ENCODE measurements around the gene PXMP4. TPM values are rescaled to one million over a fixed set of nuclear protein-coding genes. Genes with fewer than 3 reads are reported as not detected.

PXMP4 gene
- total and polyA plus RNA-seq, 2 donors from 2014 or later, result 9.8 to 11.6 TPM

- TF ChIP-seq, protein P1, sequence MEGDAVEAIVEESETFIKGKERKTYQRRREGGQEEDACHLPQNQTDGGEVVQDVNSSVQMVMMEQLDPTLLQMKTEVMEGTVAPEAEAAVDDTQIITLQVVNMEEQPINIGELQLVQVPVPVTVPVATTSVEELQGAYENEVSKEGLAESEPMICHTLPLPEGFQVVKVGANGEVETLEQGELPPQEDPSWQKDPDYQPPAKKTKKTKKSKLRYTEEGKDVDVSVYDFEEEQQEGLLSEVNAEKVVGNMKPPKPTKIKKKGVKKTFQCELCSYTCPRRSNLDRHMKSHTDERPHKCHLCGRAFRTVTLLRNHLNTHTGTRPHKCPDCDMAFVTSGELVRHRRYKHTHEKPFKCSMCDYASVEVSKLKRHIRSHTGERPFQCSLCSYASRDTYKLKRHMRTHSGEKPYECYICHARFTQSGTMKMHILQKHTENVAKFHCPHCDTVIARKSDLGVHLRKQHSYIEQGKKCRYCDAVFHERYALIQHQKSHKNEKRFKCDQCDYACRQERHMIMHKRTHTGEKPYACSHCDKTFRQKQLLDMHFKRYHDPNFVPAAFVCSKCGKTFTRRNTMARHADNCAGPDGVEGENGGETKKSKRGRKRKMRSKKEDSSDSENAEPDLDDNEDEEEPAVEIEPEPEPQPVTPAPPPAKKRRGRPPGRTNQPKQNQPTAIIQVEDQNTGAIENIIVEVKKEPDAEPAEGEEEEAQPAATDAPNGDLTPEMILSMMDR (IDR thresholded peaks at IDR 0.05; ENCODE audit: borderline replicate concordance, extremely low read depth, insufficient read depth), result no peak
- H3K27ac ChIP-seq (ENCODE audit: low read depth in 2 of 2, low read length in 2 of 2), result no peak overlapping the region
- H3K4me1 ChIP-seq (ENCODE audit: control insufficient read depth in 2 of 3, insufficient read depth in 2 of 3, low read depth in 1 of 3, low read length in 3 of 3), result peaks cover 0 to 10% (median 9%) of the 10 kb centered on the region in 3 donors
- no peaks in the 10 kb centered on the region for H3K27me3 ChIP-seq (ENCODE audit: control insufficient read depth, insufficient read depth, low read length)
- no peak overlapping the region for H3K9ac ChIP-seq (ENCODE audit: low read length in 3 of 3)
- DNase-seq, result peak in 1 of 5 donors; percentile 74
- intact Hi-C loops (cut with DNase I), result no loop called here
- H3K4me3 ChIP-seq (ENCODE audit: low read length in 3 of 3), result no peak overlapping the region
- no peaks in the 10 kb centered on the region for H3K36me3 ChIP-seq (ENCODE audit: control insufficient read depth in 2 of 3, insufficient read depth in 3 of 3, low read length in 3 of 3)
- no peak for FAIRE-seq
- no peaks in the 10 kb centered on the region for H3K9me3 ChIP-seq (ENCODE audit: control insufficient read depth in 2 of 3, insufficient read depth in 1 of 3, low read length in 3 of 3)
These were observed 60.0 kb downstream of the PXMP4 start for GRCh38 chr20:33660035-33660684.

DNA sequence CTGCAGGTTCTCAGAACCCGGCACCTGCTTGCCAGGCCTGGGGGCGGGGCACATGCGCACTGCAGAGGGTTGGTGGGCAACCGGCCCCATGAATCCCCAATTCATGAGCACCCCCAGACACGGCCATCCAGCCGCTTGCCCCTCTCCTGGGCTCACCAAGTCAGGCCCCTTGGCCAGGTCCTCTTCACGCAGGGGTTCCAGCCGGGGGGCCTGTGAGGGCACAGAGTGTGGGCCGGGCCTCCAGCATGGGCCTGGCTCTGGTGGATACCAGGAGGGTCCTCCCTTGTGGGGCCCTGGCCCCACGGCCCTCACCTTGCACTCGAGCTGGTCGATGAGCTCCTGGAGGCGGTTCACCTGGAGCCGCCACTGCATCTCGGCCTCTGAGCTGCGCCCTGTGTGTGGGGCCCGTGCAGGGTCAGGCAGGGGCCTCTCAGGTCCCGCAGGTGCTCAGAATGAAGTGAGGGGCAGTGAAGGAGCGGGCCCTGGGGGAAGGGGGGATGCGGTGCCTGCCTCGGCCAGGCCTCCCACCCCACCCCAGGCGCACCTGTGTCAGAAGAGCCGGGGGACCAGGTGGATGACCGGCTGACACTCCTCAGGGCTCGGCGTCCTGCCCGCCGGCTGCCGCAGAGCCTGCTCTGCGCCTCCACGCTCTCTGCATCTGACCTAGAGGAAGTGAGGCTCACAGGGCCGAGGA lies 60.6 kb downstream of the PXMP4 start:
- Histone ChIP-seq H3K27me3 (ENCODE audit: control insufficient read depth, insufficient read depth, low read length) (no peaks in the 10 kb centered on the region), H3K4me1 (ENCODE audit: control insufficient read depth in 2 of 3, insufficient read depth in 2 of 3, low read depth in 1 of 3, low read length in 3 of 3) (peaks cover 0 to 10% (median 7%) of the 10 kb centered on the region in 3 donors), H3K9me3 (ENCODE audit: control insufficient read depth in 2 of 3, insufficient read depth in 1 of 3, low read length in 3 of 3) (no peaks in the 10 kb centered on the region), H3K4me3 (ENCODE audit: low read length in 3 of 3) (no peak overlapping the region), H3K9ac (ENCODE audit: low read length in 3 of 3) (no peak overlapping the region), H3K36me3 (ENCODE audit: control insufficient read depth in 2 of 3, insufficient read depth in 3 of 3, low read length in 3 of 3) (no peaks in the 10 kb centered on the region), H3K27ac (ENCODE audit: low read depth in 2 of 2, low read length in 2 of 2) (no peak overlapping the region)
- TF ChIP-seq, protein P1 (IDR thresholded peaks at IDR 0.05; ENCODE audit: borderline replicate concordance, extremely low read depth, insufficient read depth), result no peak
- DNase-seq (peak in 1 of 5 donors; percentile 69), FAIRE-seq (no peak)
- intact Hi-C loops (cut with DNase I), result loop anchor here (10.0 kb wide), 1 partner anchor 205 kb away; no protein-coding TSS in a partner anchor

GRCh38 chr20:33658929-33659328 lies 61.2 kb downstream of the PXMP4 start:
- DNase-seq (peak in 2 of 5 donors; percentile 45 to 58), FAIRE-seq (no peak)
- no peaks in the 10 kb centered on the region for H3K27me3 ChIP-seq (ENCODE audit: control insufficient read depth, insufficient read depth, low read length)
- TF ChIP-seq, protein P1 (IDR thresholded peaks at IDR 0.05; ENCODE audit: borderline replicate concordance, extremely low read depth, insufficient read depth), result no peak
- no peaks in the 10 kb centered on the region for H3K9me3 ChIP-seq (ENCODE audit: control insufficient read depth in 2 of 3, insufficient read depth in 1 of 3, low read length in 3 of 3)
- H3K4me3 ChIP-seq (ENCODE audit: low read length in 3 of 3), result no peak overlapping the region
- intact Hi-C loops (cut with DNase I), result loop anchor here (10.0 kb wide), 1 partner anchor 204 kb away; no protein-coding TSS in a partner anchor
- H3K36me3 ChIP-seq (ENCODE audit: control insufficient read depth in 2 of 3, insufficient read depth in 3 of 3, low read length in 3 of 3), result no peaks in the 10 kb centered on the region
- H3K4me1 ChIP-seq (ENCODE audit: control insufficient read depth in 2 of 3, insufficient read depth in 2 of 3, low read depth in 1 of 3, low read length in 3 of 3), result peaks cover 0 to 8% (median 2%) of the 10 kb centered on the region in 3 donors
- no peak overlapping the region for H3K27ac ChIP-seq (ENCODE audit: low read depth in 2 of 2, low read length in 2 of 2)
- no peak overlapping the region for H3K9ac ChIP-seq (ENCODE audit: low read length in 3 of 3)
